NCI-H748 (cell line): Measurements from ENCODE around the gene TPT1.
"Not testable (repeated sequence)": the region's sequence is repeated elsewhere in the genome, so short reads cannot be mapped to it uniquely, and the experiment has no call there.

Experiments
- DNase-seq: peaks from one replicate; lab custom pipeline; 2025; ENCODE audit not compliant: unreplicated experiment; lab: John Stamatoyannopoulos, UW

TPT1 gene

GRCh38 chr13:45303866-45304265 lies 37.1 kb downstream of the TPT1 start:
- DNase-seq: no peak

DNA sequence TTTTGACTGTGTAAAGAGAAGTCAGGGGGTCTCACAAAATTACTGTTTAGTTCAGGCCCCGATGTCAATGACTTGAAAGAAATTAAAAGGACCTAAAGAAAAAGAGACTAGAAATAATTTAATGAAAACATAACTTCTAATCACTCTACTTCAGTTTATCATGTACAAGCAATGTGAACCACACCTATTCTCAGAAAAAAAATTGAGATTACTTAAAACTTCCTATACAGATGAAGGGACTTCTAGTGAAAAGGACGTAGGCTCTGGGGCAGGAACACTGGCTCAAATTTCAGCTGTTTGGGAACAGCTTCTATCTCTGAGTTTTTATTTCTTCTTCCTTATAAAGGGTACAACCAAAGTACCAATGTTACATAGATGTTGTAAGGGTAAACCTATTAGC lies 38.0 kb downstream of the TPT1 start:
- DNase-seq: no peak

- no peak for DNase-seq
Observed at GRCh38 chr13:45302507-45302906, 38.5 kb downstream of the TPT1 start.

DNA sequence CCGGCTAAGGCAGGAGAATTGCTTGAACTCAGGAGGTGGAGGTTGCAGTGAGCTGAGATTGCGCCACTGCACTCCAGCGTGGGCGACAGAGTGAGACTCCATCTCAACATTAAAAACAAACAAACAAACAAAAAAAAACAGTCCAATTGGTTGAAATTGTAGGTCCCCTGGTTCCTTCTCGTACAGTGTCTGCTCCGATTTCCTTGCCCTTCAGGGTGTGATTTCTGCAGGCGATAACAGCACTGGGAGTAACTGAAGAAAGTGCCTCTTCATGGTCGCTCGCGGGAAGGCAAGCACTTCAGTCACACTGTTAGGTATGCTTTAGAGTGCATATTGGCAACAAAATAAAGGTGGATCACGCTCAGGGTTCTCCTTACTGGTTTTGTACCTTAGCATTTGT lies 39.7 kb downstream of the TPT1 start:
- peak; percentile 15 for DNase-seq

DNA sequence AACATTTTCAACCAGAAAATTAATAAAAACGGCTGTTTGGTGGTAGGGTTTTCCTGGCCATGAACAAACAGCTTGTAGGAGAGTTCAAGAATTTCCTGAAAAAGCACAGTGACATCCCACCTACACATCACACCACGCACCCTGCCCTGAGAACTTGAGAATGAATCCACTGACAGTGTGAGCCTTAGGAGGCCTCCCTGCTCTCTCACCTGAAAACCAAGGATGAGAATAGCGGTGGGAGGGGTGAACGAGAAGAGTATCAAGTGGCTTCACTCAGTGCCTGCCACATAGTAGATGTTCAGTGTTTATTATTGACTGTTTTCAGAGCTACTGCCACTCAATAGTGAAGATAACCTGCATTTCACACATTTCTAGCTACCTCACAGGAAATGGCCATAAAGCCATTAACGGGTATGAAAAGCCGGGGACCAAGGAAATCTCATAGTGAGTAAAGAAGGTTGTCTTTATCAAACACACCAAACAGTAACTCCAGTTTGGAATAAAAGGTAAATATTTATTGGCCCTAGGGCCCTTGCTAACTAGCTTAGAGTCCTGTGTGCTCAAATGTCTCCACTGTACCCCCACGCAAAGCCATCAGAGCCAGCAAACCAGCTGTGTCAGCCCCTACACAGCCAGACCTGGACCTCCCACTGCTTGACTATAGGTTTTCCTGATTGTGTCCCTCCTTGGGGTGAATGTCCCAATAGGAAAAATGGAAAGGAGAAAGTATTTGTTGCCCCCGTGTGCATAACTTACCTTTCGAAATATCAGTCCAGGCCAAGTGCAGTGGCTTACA lies 40.6 kb downstream of the TPT1 start:
- no peak for DNase-seq

DNA sequence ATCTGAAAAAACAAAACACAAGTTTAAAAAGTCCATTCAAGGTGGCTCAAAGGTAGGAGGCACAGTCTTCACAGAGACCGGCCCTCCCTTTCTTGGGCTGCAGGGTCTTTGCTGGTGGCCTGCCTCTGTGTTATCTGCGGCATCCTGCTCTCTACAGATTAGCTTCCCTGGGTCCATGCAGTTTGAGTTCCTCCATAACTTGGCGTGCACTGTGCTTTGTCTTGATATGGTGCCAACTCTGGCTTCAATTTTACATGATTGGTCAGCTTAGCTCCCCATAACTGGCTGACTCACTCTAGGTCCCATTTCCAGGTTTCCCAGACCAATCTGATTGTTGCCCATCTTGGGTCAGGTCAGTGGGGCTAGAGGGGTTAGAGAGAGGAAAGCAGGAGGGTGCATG lies 41.8 kb downstream of the TPT1 start:
- no peak for DNase-seq

DNA sequence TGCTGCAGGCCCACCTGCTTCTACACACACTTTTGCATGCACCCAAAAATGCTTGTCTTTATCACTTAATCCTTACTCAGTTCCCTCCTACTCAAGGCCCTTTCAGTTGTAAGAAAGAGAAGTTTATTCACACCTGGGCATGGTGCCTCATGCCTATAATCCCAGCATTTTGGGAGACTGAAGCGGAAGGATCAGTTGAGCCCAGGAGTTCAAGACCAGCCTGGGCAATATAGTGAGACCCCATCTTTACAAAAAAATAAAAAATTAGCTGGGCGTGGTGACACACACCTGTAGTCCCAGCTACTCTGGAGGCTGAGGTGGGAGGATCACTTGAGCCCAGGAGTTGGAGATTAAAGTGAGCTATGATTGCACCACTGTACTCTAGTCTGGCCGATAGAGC lies 42.4 kb downstream of the TPT1 start:
- DNase-seq: not testable (repeated sequence)

DNA sequence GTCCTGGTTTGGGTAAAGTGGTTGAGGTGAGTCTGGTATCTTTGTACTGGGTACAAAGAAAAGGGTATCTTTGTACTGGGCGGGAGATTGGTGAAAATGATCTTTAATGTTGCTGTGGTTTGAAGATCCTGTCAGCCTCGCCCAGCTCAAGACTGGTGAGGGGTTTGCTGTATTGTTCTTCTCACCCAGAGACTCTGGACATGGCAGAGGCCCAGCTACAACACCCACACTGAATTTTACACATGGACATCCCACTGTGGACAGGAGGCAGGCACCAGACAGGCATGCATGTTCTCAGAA lies 42.8 kb downstream of the TPT1 start:
- no peak for DNase-seq

- DNase-seq: no peak
Observed at GRCh38 chr13:45297456-45298205, 43.4 kb downstream of the TPT1 start.

- no peak for DNase-seq
Observed at GRCh38 chr13:45296259-45296658, 44.7 kb downstream of the TPT1 start.

DNA sequence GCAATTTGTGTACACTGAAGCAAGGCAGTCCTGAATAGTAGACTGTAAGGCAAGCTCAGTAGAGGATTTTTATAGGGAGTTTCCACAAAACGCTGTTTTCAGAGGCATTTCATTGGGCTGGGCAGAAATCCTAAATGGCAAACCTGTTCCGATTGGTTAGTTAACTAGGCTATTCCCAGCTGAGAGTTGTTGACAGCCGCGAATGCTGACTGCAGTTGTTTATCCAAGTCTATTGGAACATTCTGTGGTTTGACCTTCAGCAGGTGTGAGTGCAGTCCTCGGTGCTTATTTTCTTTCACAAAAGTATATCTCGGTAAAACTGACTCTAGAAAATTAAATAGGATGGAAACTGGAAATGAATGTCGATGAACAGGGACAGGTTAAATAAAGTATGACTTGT lies 45.4 kb downstream of the TPT1 start:
- no peak for DNase-seq

DNA sequence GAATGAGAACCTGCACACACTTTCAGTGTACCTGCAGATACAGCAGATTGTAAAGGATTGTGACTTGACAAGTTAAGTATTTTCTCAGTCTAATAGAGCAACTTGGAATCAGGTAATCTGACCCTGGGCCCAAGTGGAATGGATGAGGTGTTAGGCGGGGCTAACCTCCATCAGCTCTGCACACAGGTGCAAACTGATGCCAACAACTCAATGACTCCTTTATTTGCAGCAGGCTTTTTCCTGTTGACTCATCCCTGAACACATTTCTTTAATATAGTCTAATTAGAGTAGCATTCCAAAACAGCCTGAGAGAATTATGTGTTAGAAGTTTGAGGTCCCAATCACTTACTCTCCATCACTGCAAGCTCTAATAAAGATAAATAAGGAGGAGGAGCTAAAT lies 48.8 kb downstream of the TPT1 start:
- no peak for DNase-seq

GRCh38 chr13:45289936-45290563 lies 50.9 kb downstream of the TPT1 start:
- DNase-seq: no peak
